Tibial artery (tissue), 4 donors: ENCODE data around the gene BCAS1.

Experiments used
- DNase-seq, 2 donors: peaks; one replicate each; pipeline ENCODE4 v3.0.0-alpha.2; 2019
- H3K27ac ChIP-seq, 2 donors: fragments of 200-600 bp; sonication (generic) in 1 of 2; 1 replicate in 1 of 2; 2 replicates in 1 of 2; pipeline ENCODE4 v1.5.1; 2018 to 2019; ENCODE audit warnings: mild to moderate bottlenecking in 1 of 2
- H3K27me3 ChIP-seq, 2 donors: fragments of 200-600 bp; sonication (generic) in 1 of 2; one replicate each; pipeline versions ENCODE4 v1.5.1 to v1.6.0; 2016 to 2019
- H3K36me3 ChIP-seq, 3 donors: fragments of 200-600 bp; sonication (generic) in 2 of 3; one replicate each; pipeline ENCODE4 v1.5.1; 2016 to 2019; ENCODE audit warnings: mild to moderate bottlenecking in 2 of 3
- H3K4me1 ChIP-seq, 4 donors: fragments of 200-600 bp; sonication (generic) in 2 of 4; 1 replicate in 3 of 4; 2 replicates in 1 of 4; pipeline ENCODE4 v1.5.1; 2016 to 2019
- H3K4me3 ChIP-seq, 2 donors: fragments of 200-600 bp; sonication (generic) in 1 of 2; 1 replicate in 1 of 2; 2 replicates in 1 of 2; pipeline ENCODE4 v1.5.1; 2018 to 2019; ENCODE audit warnings: mild to moderate bottlenecking in 2 of 2
- H3K9me3 ChIP-seq, 3 donors: fragments of 200-600 bp; sonication (generic) in 1 of 3; one replicate each; pipeline ENCODE4 v1.5.1; 2016 to 2019
- intact Hi-C: fragments of 100-400 bp; cut with DNase I; formaldehyde crosslinking; loops from one replicate; pipeline ENCODE4 v1.15.0; 2023; ENCODE audit warnings: low total_unique reads
- TF ChIP-seq, protein P1 (sequence below), 2 experiments: fragments of 200-600 bp in 1 of 2; fragments of 450-650 bp in 1 of 2; IDR thresholded peaks; one replicate each; pipeline ENCODE4 v1.5.1; 2017 to 2019; ENCODE audit warnings: antibody characterized with exemption in 2 of 2, mild to moderate bottlenecking in 1 of 2, moderate library complexity in 1 of 2

BCAS1 gene

GRCh38 chr20:53899351-53900167 lies 170.8 kb downstream of the BCAS1 start:
- TF ChIP-seq, protein P1, sequence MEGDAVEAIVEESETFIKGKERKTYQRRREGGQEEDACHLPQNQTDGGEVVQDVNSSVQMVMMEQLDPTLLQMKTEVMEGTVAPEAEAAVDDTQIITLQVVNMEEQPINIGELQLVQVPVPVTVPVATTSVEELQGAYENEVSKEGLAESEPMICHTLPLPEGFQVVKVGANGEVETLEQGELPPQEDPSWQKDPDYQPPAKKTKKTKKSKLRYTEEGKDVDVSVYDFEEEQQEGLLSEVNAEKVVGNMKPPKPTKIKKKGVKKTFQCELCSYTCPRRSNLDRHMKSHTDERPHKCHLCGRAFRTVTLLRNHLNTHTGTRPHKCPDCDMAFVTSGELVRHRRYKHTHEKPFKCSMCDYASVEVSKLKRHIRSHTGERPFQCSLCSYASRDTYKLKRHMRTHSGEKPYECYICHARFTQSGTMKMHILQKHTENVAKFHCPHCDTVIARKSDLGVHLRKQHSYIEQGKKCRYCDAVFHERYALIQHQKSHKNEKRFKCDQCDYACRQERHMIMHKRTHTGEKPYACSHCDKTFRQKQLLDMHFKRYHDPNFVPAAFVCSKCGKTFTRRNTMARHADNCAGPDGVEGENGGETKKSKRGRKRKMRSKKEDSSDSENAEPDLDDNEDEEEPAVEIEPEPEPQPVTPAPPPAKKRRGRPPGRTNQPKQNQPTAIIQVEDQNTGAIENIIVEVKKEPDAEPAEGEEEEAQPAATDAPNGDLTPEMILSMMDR (IDR thresholded peaks at IDR 0.05) = no peak
- Histone ChIP-seq H3K27me3 (no peaks in the 10 kb centered on the region), H3K4me1 (peaks cover 0 to 21% (median 11%) of the 10 kb centered on the region in 4 donors), H3K27ac (no peak overlapping the region), H3K36me3 (no peaks in the 10 kb centered on the region), H3K9me3 (no peaks in the 10 kb centered on the region), H3K4me3 (no peak overlapping the region)
- intact Hi-C loops = no loop called here
- peak in 1 of 2 donors; percentile 59 for DNase-seq

DNA sequence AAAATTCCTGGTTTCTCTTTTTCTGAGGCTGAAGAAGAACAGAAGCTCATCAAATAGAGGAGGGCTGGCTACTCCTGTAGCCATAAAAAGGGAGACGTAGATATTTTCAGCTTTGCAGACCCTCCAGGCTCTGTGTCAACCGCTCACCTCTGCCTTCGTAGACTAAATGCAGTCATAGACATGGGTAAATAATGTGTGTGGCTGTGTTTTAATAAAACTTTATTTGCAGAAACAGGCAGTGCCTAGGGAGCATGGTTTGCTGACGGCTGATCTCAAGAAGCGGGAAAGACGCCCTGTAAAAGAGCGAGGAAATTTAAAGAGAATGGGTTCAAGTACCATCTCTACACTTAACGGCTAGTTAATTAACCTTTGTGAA lies 171.8 kb downstream of the BCAS1 start:
- TF ChIP-seq, protein P1 (IDR thresholded peaks at IDR 0.05) = no peak
- H3K4me1 ChIP-seq = peaks cover 0 to 21% (median 11%) of the 10 kb centered on the region in 4 donors
- no peak overlapping the region for H3K27ac ChIP-seq
- H3K9me3 ChIP-seq = no peaks in the 10 kb centered on the region
- H3K27me3 ChIP-seq = no peaks in the 10 kb centered on the region
- peak in 1 of 2 donors; percentile 1 for DNase-seq
- intact Hi-C loops = no loop called here
- no peak overlapping the region for H3K4me3 ChIP-seq
- H3K36me3 ChIP-seq = no peaks in the 10 kb centered on the region

DNA sequence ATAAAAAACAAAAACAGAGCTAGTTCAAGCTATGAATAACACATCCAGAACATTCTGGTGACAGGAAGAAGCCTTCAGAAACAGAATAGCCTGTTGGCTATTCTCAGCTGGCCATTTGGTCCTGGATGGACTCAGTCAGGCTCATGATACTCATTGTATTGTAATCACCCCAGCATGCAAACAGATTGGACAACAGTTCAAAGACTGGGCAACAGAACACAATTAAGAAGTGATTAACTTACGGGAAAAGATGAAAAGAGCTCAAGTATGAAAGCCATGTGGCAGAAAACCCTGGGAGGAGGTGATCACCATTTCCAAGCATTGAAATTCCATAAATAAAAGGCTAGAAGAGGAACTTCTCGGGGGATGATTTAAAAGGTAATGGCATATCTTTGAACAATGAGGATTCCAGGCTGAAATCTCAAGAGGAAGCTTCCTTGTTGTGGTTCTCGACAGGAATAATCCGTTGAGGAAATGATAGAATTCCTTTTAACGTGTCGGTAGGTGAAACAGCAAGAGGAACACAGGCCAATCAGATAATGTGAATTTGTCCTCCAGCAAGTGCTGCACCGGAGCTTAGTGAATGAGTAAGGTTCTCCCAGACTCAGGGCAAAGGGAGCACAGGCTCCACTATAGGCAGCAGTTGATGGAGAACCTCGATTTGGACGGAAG lies 172.4 kb downstream of the BCAS1 start:
- no peaks in the 10 kb centered on the region for H3K9me3 ChIP-seq
- H3K4me3 ChIP-seq = no peak overlapping the region
- peaks cover 0 to 21% (median 11%) of the 10 kb centered on the region in 4 donors for H3K4me1 ChIP-seq
- TF ChIP-seq, protein P1 (IDR thresholded peaks at IDR 0.05) = no peak
- H3K27me3 ChIP-seq = no peaks in the 10 kb centered on the region
- no peak overlapping the region for H3K27ac ChIP-seq
- intact Hi-C loops = no loop called here
- peak in 1 of 2 donors; percentile 10 for DNase-seq
- no peaks in the 10 kb centered on the region for H3K36me3 ChIP-seq

GRCh38 chr20:53896647-53897046 lies 173.7 kb downstream of the BCAS1 start:
- DNase-seq = no peak
- no peaks in the 10 kb centered on the region for H3K36me3 ChIP-seq
- no peak overlapping the region for H3K4me3 ChIP-seq
- TF ChIP-seq, protein P1 (IDR thresholded peaks at IDR 0.05) = no peak
- intact Hi-C loops = no loop called here
- peaks cover 0 to 21% (median 11%) of the 10 kb centered on the region in 4 donors for H3K4me1 ChIP-seq
- no peak overlapping the region for H3K27ac ChIP-seq
- H3K27me3 ChIP-seq = no peaks in the 10 kb centered on the region
- H3K9me3 ChIP-seq = peaks cover 0 to 1% (median 0%) of the 10 kb centered on the region in 3 donors

- intact Hi-C loops = no loop called here
- Histone ChIP-seq H3K27me3 (no peaks in the 10 kb centered on the region), H3K4me3 (no peak overlapping the region), H3K36me3 (no peaks in the 10 kb centered on the region), H3K9me3 (peaks cover 0 to 5% (median 0%) of the 10 kb centered on the region in 3 donors), H3K4me1 (peaks cover 0 to 18% (median 8%) of the 10 kb centered on the region in 4 donors), H3K27ac (no peak overlapping the region)
- DNase-seq = peak in 1 of 2 donors; percentile 3
- TF ChIP-seq, protein P1 (IDR thresholded peaks at IDR 0.05) = no peak
Observed at GRCh38 chr20:53896041-53896440, 174.4 kb downstream of the BCAS1 start.
